HCT116 (cell line): ENCODE data around the gene MRPL41. TPM values are rescaled to one million over a fixed set of nuclear protein-coding genes. Genes with fewer than 3 reads are reported as not detected.

Source experiments
- ATAC-seq: fragments of 200-7000 bp; cut with Tn5 transposase; 2 replicates; pipeline ENCODE4 v1.9.1; 2020; ENCODE audit warnings: mild to moderate bottlenecking, moderate library complexity
- BruUV-seq: library from RNA; stranded (reverse); fragments of 400-500 nt; replicated peaks from 2 replicates; lab custom pipeline; 2021; lab: Mats Ljungman, UMichigan
- CTCF ChIA-PET: fragments of 300-600 bp; sonication (Branson Sonifier 250); formaldehyde crosslinking; loops from one replicate; lab custom pipeline; 2021; ENCODE audit warnings: antibody characterized with exemption; lab: Charles Lee
- POLR2A ChIA-PET: fragments of 300-600, 350-600 bp; sonication (Branson Sonifier 250); formaldehyde crosslinking; loops from one replicate; lab custom pipeline; 2021; ENCODE audit warnings: antibody characterized with exemption; lab: Charles Lee
- RAD21 ChIA-PET, 2 experiments: fragments of 300-600 bp; sonication (Branson Sonifier 250); formaldehyde crosslinking; loops; one replicate each; lab custom pipeline; 2023; ENCODE audit warnings: low total read pairs in 2 of 2; ENCODE audit not compliant: uncharacterized antibody in 2 of 2, unreplicated experiment in 2 of 2, low non-redundant PET in 1 of 2; lab: Charles Lee
- DNase-seq: peaks from one replicate; pipeline ENCODE4 v3.0.0-alpha.2; 2010; ENCODE audit warnings: low read depth, low spot score
- H2AFZ ChIP-seq: fragments of 200-600 bp; shearing (Covaris generic), sonication (generic); 2 replicates; pipeline ENCODE4 v1.6.1; 2017; ENCODE audit warnings: low read depth, mixed run types, mixed read lengths, antibody characterized with exemption, low read length; ENCODE audit not compliant: poor library complexity, severe bottlenecking
- H3K27ac ChIP-seq: 2 replicates; pipeline ENCODE4 v1.5.1; 2012; ENCODE audit warnings: low read depth, low read length
- H3K27me3 ChIP-seq: fragments of 200-600 bp; sonication (generic); 2 replicates; pipeline ENCODE4 v1.6.1; 2016; ENCODE audit warnings: mixed run types, low read length, mixed read lengths; ENCODE audit not compliant: insufficient read depth
- H3K36me3 ChIP-seq, 2 experiments: fragments of 200-500 bp in 1 of 2; fragments of 200-600 bp in 1 of 2; sonication (Bioruptor generic) in 1 of 2; sonication (generic) in 1 of 2; 2 replicates each; pipeline versions ENCODE4 v1.5.1 to v1.6.1; 2014 to 2016; ENCODE audit warnings: low read length in 2 of 2, inconsistent platforms in 1 of 2, mixed read lengths in 1 of 2, mixed run types in 1 of 2; ENCODE audit not compliant: insufficient read depth in 2 of 2, control insufficient read depth in 1 of 2
- H3K4me1 ChIP-seq, 2 experiments: fragments of 200-600 bp in 1 of 2; sonication (generic) in 1 of 2; 2 replicates each; pipeline versions ENCODE4 v1.5.1 to v1.6.1; 2012 to 2017; ENCODE audit warnings: low read length in 2 of 2, inconsistent platforms in 1 of 2, mild to moderate bottlenecking in 1 of 2, mixed read lengths in 1 of 2, mixed run types in 1 of 2, moderate library complexity in 1 of 2; ENCODE audit not compliant: insufficient read depth in 2 of 2, control insufficient read depth in 1 of 2
- H3K4me2 ChIP-seq: fragments of 200-600 bp; sonication (generic); 2 replicates; pipeline ENCODE4 v1.6.1; 2017; ENCODE audit warnings: mixed run types, low read length, mixed read lengths
- H3K4me3 ChIP-seq, 2 experiments: fragments of 200-600 bp in 1 of 2; sonication (generic) in 1 of 2; replicated peaks in 1 of 2; 2 replicates each; pipeline ENCODE4 v1.5.1; 2011 to 2016; ENCODE audit warnings: low read length in 2 of 2, control low read depth in 1 of 2, low read depth in 1 of 2, mild to moderate bottlenecking in 1 of 2, mixed read lengths in 1 of 2, mixed run types in 1 of 2
- H3K79me2 ChIP-seq: fragments of 200-600 bp; sonication (generic); 2 replicates; pipeline ENCODE4 v1.6.1; 2017; ENCODE audit warnings: mild to moderate bottlenecking, mixed run types, low read length, moderate library complexity, mixed read lengths; ENCODE audit not compliant: insufficient read depth
- H3K9ac ChIP-seq: fragments of 200-600 bp; sonication (generic); 2 replicates; pipeline ENCODE4 v1.6.1; 2016; ENCODE audit warnings: low read length, mixed read lengths
- H3K9me2 ChIP-seq: fragments of 200-600 bp; sonication (generic), shearing (Covaris generic); 2 replicates; pipeline ENCODE4 v1.6.1; 2017; ENCODE audit warnings: mixed run types, mild to moderate bottlenecking, moderate library complexity; ENCODE audit not compliant: insufficient read depth
- H3K9me3 ChIP-seq, 2 experiments: fragments of 200-500 bp in 1 of 2; fragments of 200-600 bp in 1 of 2; sonication (Bioruptor generic) in 1 of 2; sonication (generic) in 1 of 2; 2 replicates each; pipeline ENCODE4 v1.6.1; 2014 to 2017; ENCODE audit warnings: low read length in 2 of 2, mixed read lengths in 2 of 2, inconsistent platforms in 1 of 2, low read depth in 1 of 2, mild to moderate bottlenecking in 1 of 2, mixed run types in 1 of 2, moderate library complexity in 1 of 2; ENCODE audit not compliant: control insufficient read depth in 1 of 2, insufficient read depth in 1 of 2
- H4K20me1 ChIP-seq: fragments of 200-600 bp; sonication (generic), shearing (Covaris generic); 2 replicates; pipeline ENCODE4 v1.6.1; 2017; ENCODE audit warnings: mixed run types, mild to moderate bottlenecking, moderate library complexity; ENCODE audit not compliant: insufficient read depth
- EGR1 ChIP-seq: IDR thresholded peaks from 2 replicates; pipeline ENCODE4 v1.6.1; 2012; ENCODE audit warnings: low read depth
- EZH2 ChIP-seq: fragments of 200-600 bp; sonication (generic); IDR thresholded peaks from 2 replicates; pipeline ENCODE4 v1.6.1; 2017; ENCODE audit warnings: antibody characterized with exemption, mixed run types
- FOSL1 ChIP-seq: IDR thresholded peaks from 2 replicates; pipeline ENCODE4 v1.6.1; 2012; ENCODE audit warnings: low read depth
- JUND ChIP-seq: IDR thresholded peaks from 2 replicates; pipeline ENCODE4 v1.6.1; 2012
- SIN3A ChIP-seq: IDR thresholded peaks from 2 replicates; pipeline ENCODE4 v1.6.1; 2012; ENCODE audit warnings: low read depth
- SP1 ChIP-seq: IDR thresholded peaks from 2 replicates; pipeline ENCODE4 v1.6.1; 2012; ENCODE audit warnings: low read depth
- SRF ChIP-seq: IDR thresholded peaks from 2 replicates; pipeline ENCODE4 v1.6.1; 2012; ENCODE audit warnings: low read depth
- ZNF274 ChIP-seq: fragments of 200-500 bp; sonication (Bioruptor generic); IDR thresholded peaks from 2 replicates; pipeline ENCODE4 v1.6.1; 2014; ENCODE audit warnings: mild to moderate bottlenecking, low read depth, low read length, inconsistent platforms
- intact Hi-C: fragments of 100-400 bp; cut with micrococcal nuclease; formaldehyde crosslinking; loops from 2 replicates; pipeline ENCODE4 v1.10.0; 2022
- total RNA-seq: library from RNA; stranded (reverse); gene quantifications from one replicate; pipeline ENCODE4 v1.2.1, GENCODE V29; 2021; ENCODE audit not compliant: unreplicated experiment
- TF ChIP-seq, protein P1 (sequence below): IDR thresholded peaks from 2 replicates; pipeline ENCODE4 v1.6.1; 2012
- TF ChIP-seq, protein P2 (sequence below): IDR thresholded peaks from 2 replicates; pipeline ENCODE4 v1.6.1; 2012; ENCODE audit warnings: low read depth
- TF ChIP-seq, protein P3 (sequence below), 3 experiments: fragments of 200-600 bp in 1 of 3; sonication (generic) in 1 of 3; IDR thresholded peaks in 2 of 3; conservative IDR thresholded peaks in 1 of 3; 2 replicates each; pipeline ENCODE4 v1.5.1; 2012 to 2017; ENCODE audit warnings: low read depth in 2 of 3, low read length in 2 of 3, antibody characterized with exemption in 1 of 3, borderline replicate concordance in 1 of 3, control low read depth in 1 of 3, mild to moderate bottlenecking in 1 of 3, mixed read lengths in 1 of 3, mixed run types in 1 of 3, moderate library complexity in 1 of 3; ENCODE audit not compliant: insufficient read depth in 1 of 3

Gene MRPL41
- total RNA-seq, 1 experiment from 2014 or later = 69.5 TPM

DNA sequence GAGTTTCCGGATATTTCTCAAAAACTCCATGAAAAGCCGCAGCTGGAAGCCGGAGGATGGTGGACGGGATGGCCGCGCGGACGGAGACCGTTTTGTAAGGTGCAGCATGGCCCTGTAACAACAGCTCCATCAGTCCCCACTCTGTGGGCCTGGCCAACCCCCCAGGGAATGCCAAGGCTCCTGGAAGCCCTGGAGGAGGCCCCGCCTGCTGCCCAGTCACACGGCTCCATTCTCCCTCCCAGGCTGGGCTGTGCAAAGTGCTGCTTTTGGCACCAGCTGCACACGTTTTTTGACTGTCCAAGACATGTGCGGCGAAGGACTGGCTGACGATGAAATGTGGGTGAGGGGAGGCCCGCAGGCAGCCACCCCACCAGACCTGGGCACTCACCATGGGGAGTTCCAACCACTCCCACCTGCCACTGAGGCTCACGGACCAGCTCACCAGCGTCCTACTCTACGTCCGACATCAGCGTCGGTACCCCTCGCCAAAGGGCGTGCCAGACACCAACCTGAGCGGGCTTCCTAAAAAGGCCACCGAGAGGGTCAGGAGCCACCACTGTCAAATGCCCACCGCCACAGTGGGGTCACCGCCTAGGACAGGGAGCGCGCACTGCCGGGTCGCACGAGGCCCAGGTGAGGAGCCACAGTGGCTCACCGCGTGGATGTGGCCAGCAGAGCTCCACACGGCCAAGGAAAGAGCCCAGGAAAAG is 28.8 kb upstream of the MRPL41 start:
- Histone ChIP-seq H3K9me2 (no peaks in the 10 kb centered on the region), H3K9me3 (no peaks in the 10 kb centered on the region), H3K9ac (no peak overlapping the region), H3K27me3 (no peaks in the 10 kb centered on the region), H3K36me3 (no peaks in the 10 kb centered on the region), H2AFZ (no peak overlapping the region), H4K20me1 (no peaks in the 10 kb centered on the region), H3K4me1 (peaks cover 0 to 4% of the 10 kb centered on the region in 2 experiments; a peak in 1 of 4 replicates), H3K79me2 (no peaks in the 10 kb centered on the region), H3K4me3 (no peak overlapping the region), H3K4me2 (no peak overlapping the region), H3K27ac (no peak overlapping the region)
- BruUV-seq = no TSS peak
- DNase-seq (no peak), ATAC-seq (no peak)
- intact Hi-C loops = loop anchor here (10.0 kb wide), 1 partner anchor 238 kb away; no protein-coding TSS in a partner anchor
- ChIA-PET CTCF (no interaction called here), POLR2A (no interaction called here), RAD21 (no interaction called here)
- TF ChIP-seq JUND (no peak), EZH2 (no peak), ZNF274 (no peak), SP1 (no peak), SRF (no peak), SIN3A (no peak), FOSL1 (no peak), EGR1 (no peak)
- TF ChIP-seq, protein P1, sequence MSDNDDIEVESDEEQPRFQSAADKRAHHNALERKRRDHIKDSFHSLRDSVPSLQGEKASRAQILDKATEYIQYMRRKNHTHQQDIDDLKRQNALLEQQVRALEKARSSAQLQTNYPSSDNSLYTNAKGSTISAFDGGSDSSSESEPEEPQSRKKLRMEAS = no peak
- TF ChIP-seq, protein P2, sequence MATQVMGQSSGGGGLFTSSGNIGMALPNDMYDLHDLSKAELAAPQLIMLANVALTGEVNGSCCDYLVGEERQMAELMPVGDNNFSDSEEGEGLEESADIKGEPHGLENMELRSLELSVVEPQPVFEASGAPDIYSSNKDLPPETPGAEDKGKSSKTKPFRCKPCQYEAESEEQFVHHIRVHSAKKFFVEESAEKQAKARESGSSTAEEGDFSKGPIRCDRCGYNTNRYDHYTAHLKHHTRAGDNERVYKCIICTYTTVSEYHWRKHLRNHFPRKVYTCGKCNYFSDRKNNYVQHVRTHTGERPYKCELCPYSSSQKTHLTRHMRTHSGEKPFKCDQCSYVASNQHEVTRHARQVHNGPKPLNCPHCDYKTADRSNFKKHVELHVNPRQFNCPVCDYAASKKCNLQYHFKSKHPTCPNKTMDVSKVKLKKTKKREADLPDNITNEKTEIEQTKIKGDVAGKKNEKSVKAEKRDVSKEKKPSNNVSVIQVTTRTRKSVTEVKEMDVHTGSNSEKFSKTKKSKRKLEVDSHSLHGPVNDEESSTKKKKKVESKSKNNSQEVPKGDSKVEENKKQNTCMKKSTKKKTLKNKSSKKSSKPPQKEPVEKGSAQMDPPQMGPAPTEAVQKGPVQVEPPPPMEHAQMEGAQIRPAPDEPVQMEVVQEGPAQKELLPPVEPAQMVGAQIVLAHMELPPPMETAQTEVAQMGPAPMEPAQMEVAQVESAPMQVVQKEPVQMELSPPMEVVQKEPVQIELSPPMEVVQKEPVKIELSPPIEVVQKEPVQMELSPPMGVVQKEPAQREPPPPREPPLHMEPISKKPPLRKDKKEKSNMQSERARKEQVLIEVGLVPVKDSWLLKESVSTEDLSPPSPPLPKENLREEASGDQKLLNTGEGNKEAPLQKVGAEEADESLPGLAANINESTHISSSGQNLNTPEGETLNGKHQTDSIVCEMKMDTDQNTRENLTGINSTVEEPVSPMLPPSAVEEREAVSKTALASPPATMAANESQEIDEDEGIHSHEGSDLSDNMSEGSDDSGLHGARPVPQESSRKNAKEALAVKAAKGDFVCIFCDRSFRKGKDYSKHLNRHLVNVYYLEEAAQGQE = no peak
- TF ChIP-seq, protein P3, sequence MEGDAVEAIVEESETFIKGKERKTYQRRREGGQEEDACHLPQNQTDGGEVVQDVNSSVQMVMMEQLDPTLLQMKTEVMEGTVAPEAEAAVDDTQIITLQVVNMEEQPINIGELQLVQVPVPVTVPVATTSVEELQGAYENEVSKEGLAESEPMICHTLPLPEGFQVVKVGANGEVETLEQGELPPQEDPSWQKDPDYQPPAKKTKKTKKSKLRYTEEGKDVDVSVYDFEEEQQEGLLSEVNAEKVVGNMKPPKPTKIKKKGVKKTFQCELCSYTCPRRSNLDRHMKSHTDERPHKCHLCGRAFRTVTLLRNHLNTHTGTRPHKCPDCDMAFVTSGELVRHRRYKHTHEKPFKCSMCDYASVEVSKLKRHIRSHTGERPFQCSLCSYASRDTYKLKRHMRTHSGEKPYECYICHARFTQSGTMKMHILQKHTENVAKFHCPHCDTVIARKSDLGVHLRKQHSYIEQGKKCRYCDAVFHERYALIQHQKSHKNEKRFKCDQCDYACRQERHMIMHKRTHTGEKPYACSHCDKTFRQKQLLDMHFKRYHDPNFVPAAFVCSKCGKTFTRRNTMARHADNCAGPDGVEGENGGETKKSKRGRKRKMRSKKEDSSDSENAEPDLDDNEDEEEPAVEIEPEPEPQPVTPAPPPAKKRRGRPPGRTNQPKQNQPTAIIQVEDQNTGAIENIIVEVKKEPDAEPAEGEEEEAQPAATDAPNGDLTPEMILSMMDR (IDR thresholded peaks at IDR 0.05 in 2 of 3, conservative IDR thresholded peaks at IDR 0.05 in 1 of 3; ENCODE audit: borderline replicate concordance in 1 of 3, insufficient read depth in 1 of 3, low read depth in 2 of 3, low read length in 2 of 3) = no peak
